ENCODE measurements around the gene TCF4. TPM values are rescaled to one million over a fixed set of nuclear protein-coding genes. Genes with fewer than 3 reads are reported as not detected.

TCF4 gene
- total RNA-seq, 1 experiment from 2014 or later = 37.3 TPM

- no peaks in the 10 kb centered on the region for H3K9me3 ChIP-seq (replicated peaks)
- H3K27me3 ChIP-seq = no peaks in the 10 kb centered on the region
- H3K27ac ChIP-seq = no peak overlapping the region
- H3K4me3 ChIP-seq = no peak overlapping the region
- H3K36me3 ChIP-seq = no peaks in the 10 kb centered on the region
- no peaks in the 10 kb centered on the region for H3K4me1 ChIP-seq
- no peak for DNase-seq
These were observed 402.6 kb downstream of the TCF4 start for GRCh38 chr18:55185391-55185790.

- Histone ChIP-seq H3K4me1 (no peaks in the 10 kb centered on the region), H3K4me3 (no peak overlapping the region), H3K36me3 (no peaks in the 10 kb centered on the region), H3K27me3 (no peaks in the 10 kb centered on the region), H3K27ac (no peak overlapping the region), H3K9me3 (replicated peaks) (no peaks in the 10 kb centered on the region)
- DNase-seq = no peak
These were observed 408.2 kb downstream of the TCF4 start for GRCh38 chr18:55179835-55180234.

- no peaks in the 10 kb centered on the region for H3K4me1 ChIP-seq
- H3K36me3 ChIP-seq = no peaks in the 10 kb centered on the region
- H3K27me3 ChIP-seq = no peaks in the 10 kb centered on the region
- no peak overlapping the region for H3K4me3 ChIP-seq
- H3K27ac ChIP-seq = no peak overlapping the region
- DNase-seq = no peak
- H3K9me3 ChIP-seq (replicated peaks) = no peaks in the 10 kb centered on the region
These were observed 408.6 kb downstream of the TCF4 start for GRCh38 chr18:55179425-55179824.

- Histone ChIP-seq H3K27me3 (no peaks in the 10 kb centered on the region), H3K4me1 (no peaks in the 10 kb centered on the region), H3K9me3 (replicated peaks) (no peaks in the 10 kb centered on the region), H3K27ac (no peak overlapping the region), H3K36me3 (no peaks in the 10 kb centered on the region), H3K4me3 (no peak overlapping the region)
- no peak for DNase-seq
These were observed 414.7 kb downstream of the TCF4 start for GRCh38 chr18:55173291-55173690.

All from SJCRH30 (cell line).